HepG2 (cell line): ENCODE data around the gene DERL2. TPM values are rescaled to one million over a fixed set of nuclear protein-coding genes. Genes with fewer than 3 reads are reported as not detected.

Experiments
- ATAC-seq: fragments of 200-7000 bp; cut with Tn5 transposase; 3 replicates; pipeline ENCODE4 v1.9.1; 2020; ENCODE audit warnings: mild to moderate bottlenecking, moderate library complexity
- BruUV-seq: library from RNA; stranded (reverse); fragments of 400-500 nt; replicated peaks from 2 replicates; lab custom pipeline; 2021; lab: Mats Ljungman, UMichigan
- CTCF ChIA-PET: fragments of 300-600 bp; formaldehyde crosslinking; extraction: SDS; loops from one replicate; lab custom pipeline; 2021; ENCODE audit warnings: low total read pairs, inconsistent platforms, low intra/inter-chr PET ratio; lab: Yijun Ruan, JAX
- POLR2A ChIA-PET: fragments of 350-600 bp; sonication (Branson Sonifier 250); formaldehyde crosslinking; loops from one replicate; lab custom pipeline; 2020; ENCODE audit warnings: antibody characterized with exemption, inconsistent platforms; lab: Yijun Ruan, JAX
- DNase-seq: peaks from one replicate; pipeline ENCODE4 v3.0.0-alpha.2; 2015; ENCODE audit warnings: low spot score
- FAIRE-seq: peaks from 3 replicates; lab custom pipeline; 2011; peaks lifted over from hg19 to GRCh38; lab: Jason Lieb, UNC
- H2AFZ ChIP-seq: one replicate; pipeline ENCODE4 v1.6.1; 2011; ENCODE audit warnings: low read length, inconsistent platforms
- H3K27ac ChIP-seq: fragments of 300-600 bp; 3 replicates; pipeline ENCODE4 v1.8.0; 2011; ENCODE audit warnings: mixed run types, mild to moderate bottlenecking, mixed read lengths, low read length, inconsistent platforms; ENCODE audit not compliant: insufficient read depth; ENCODE audit errors: extremely low read length
- H3K27me3 ChIP-seq, 2 experiments: fragments of 200-600 bp in 1 of 2; 2 replicates in 1 of 2; 3 replicates in 1 of 2; pipeline versions ENCODE4 v1.6.0 to v1.8.0; 2011; ENCODE audit warnings: low read length in 2 of 2, mild to moderate bottlenecking in 2 of 2, moderate library complexity in 2 of 2, inconsistent platforms in 1 of 2; ENCODE audit not compliant: insufficient read depth in 2 of 2, control insufficient read depth in 1 of 2
- H3K36me3 ChIP-seq, 2 experiments: fragments of 200-600 bp in 1 of 2; replicated peaks in 1 of 2; 2 replicates in 1 of 2; 3 replicates in 1 of 2; pipeline versions ENCODE4 v1.5.1 to v1.8.0; 2011; ENCODE audit warnings: low read length in 2 of 2, inconsistent platforms in 1 of 2; ENCODE audit not compliant: insufficient read depth in 2 of 2, control insufficient read depth in 1 of 2
- H3K4me1 ChIP-seq: 2 replicates; pipeline ENCODE4 v1.5.1; 2012; ENCODE audit warnings: low read length, inconsistent platforms; ENCODE audit not compliant: insufficient read depth
- H3K4me2 ChIP-seq: 2 replicates; pipeline ENCODE4 v1.6.0; 2011; ENCODE audit warnings: low read depth, low read length, inconsistent platforms
- H3K4me3 ChIP-seq, 3 experiments: fragments of 200-600 bp in 1 of 3; sonication (generic), shearing (Covaris generic) in 1 of 3; replicated peaks in 1 of 3; 2 replicates each; pipeline ENCODE4 v1.5.1; 2011 to 2016; ENCODE audit warnings: low read length in 3 of 3, inconsistent platforms in 2 of 3, low read depth in 2 of 3, mild to moderate bottlenecking in 2 of 3, control low read depth in 1 of 3, mixed read lengths in 1 of 3; ENCODE audit not compliant: insufficient read depth in 1 of 3
- H3K79me2 ChIP-seq: one replicate; pipeline ENCODE4 v1.6.1; 2011; ENCODE audit warnings: low read length, inconsistent platforms; ENCODE audit not compliant: insufficient read depth
- H3K9ac ChIP-seq: 2 replicates; pipeline ENCODE4 v1.6.0; 2011; ENCODE audit warnings: mild to moderate bottlenecking, low read depth, low read length, inconsistent platforms; ENCODE audit not compliant: insufficient read depth
- H3K9me3 ChIP-seq: 2 replicates; pipeline ENCODE4 v1.5.1; 2012; ENCODE audit warnings: mild to moderate bottlenecking, low read length
- H4K20me1 ChIP-seq: 2 replicates; pipeline ENCODE4 v1.6.0; 2011; ENCODE audit warnings: inconsistent platforms, mild to moderate bottlenecking, low read length, moderate library complexity; ENCODE audit not compliant: insufficient read depth
- HOXA7 ChIP-seq: sonication (generic); formaldehyde crosslinking; IDR thresholded peaks from 2 replicates; pipeline ENCODE4 v1.8.1; 2022; ENCODE audit warnings: mild to moderate bottlenecking, missing genetic modification reagents, moderate library complexity
- KLF11 ChIP-seq: IDR thresholded peaks from 2 replicates; pipeline ENCODE4 v1.6.1; 2016; ENCODE audit warnings: missing compliant biosample characterization
- KLF15 ChIP-seq: sonication (generic); formaldehyde crosslinking; IDR thresholded peaks from 2 replicates; pipeline ENCODE4 v1.8.1; 2023; ENCODE audit warnings: borderline replicate concordance, mild to moderate bottlenecking, inconsistent platforms, missing genetic modification reagents, mixed read lengths
- KLF9 ChIP-seq: IDR thresholded peaks from 2 replicates; pipeline ENCODE4 v1.6.1; 2016; ENCODE audit warnings: low read depth
- MAZ ChIP-seq, 2 experiments: sonication (generic) in 1 of 2; formaldehyde crosslinking in 1 of 2; IDR thresholded peaks; 2 replicates each; pipeline versions ENCODE4 v1.5.0 to v1.6.1; 2012 to 2020; ENCODE audit warnings: low read depth in 2 of 2, mild to moderate bottlenecking in 2 of 2, borderline replicate concordance in 1 of 2, improper control_type of control experiment in 1 of 2, low read length in 1 of 2, missing genetic modification reagents in 1 of 2, moderate library complexity in 1 of 2
- RBFOX2 ChIP-seq: fragments of 200-400 bp; formaldehyde crosslinking; IDR thresholded peaks from 2 replicates; pipeline ENCODE4 v1.6.1; 2017; ENCODE audit warnings: low read depth, mild to moderate bottlenecking, low read length
- STAG1 ChIP-seq: sonication (generic); formaldehyde crosslinking; IDR thresholded peaks from 2 replicates; pipeline ENCODE4 v1.4.0; 2020; ENCODE audit warnings: missing genetic modification reagents
- WGBS: methylation state at CpG from one replicate; pipeline ENCODE4 v1.1.6; 2017; ENCODE audit warnings: low lambda C conversion rate; 5-methylcytosine and 5-hydroxymethylcytosine counted together
- in situ Hi-C: cut with HindIII; loops from 2 replicates; pipeline ENCODE4 v1.10.0; 2017; ENCODE audit warnings: low pct_unique_long_range_greater_than_20kb; ENCODE audit not compliant: extremely low pct_ligation_motif_present
- intact Hi-C: fragments of 100-400 bp; cut with micrococcal nuclease; formaldehyde crosslinking; loops from one replicate; pipeline ENCODE4 v1.10.0; 2022; ENCODE audit not compliant: unreplicated experiment
- polyA plus RNA-seq, 8 experiments: library from polyadenylated mRNA; depleted of rRNA in 3 of 8; stranded (reverse) in 7 of 8; unstranded in 1 of 8; fragments of >200 nt; fragmentation: Illumina TruSeq in 4 of 8; extraction: Trizol in 4 of 8; gene quantifications; 2 replicates each; pipeline versions ENCODE4 v1.2.1 to v1.2.3, GENCODE V29; 2011 to 2016; ENCODE audit warnings: low read depth in 4 of 8, missing spikeins in 1 of 8, mixed read lengths in 1 of 8; ENCODE audit not compliant: insufficient read depth in 1 of 8
- total RNA-seq, 5 experiments: library from RNA; depleted of rRNA; stranded (reverse); fragments of >200 nt; fragmentation: Illumina TruSeq; extraction: Trizol; gene quantifications; 2 replicates each; pipeline ENCODE4 v1.2.3, GENCODE V29; 2016; ENCODE audit warnings: low read depth in 1 of 5
- TF ChIP-seq, protein P1 (sequence below): sonication (generic); formaldehyde crosslinking; IDR thresholded peaks from 2 replicates; pipeline ENCODE4 v1.8.0; 2022; ENCODE audit warnings: low read depth, missing genetic modification reagents
- TF ChIP-seq, protein P2 (sequence below): sonication (generic); formaldehyde crosslinking; IDR thresholded peaks from 2 replicates; pipeline ENCODE4 v1.4.0; 2020; ENCODE audit warnings: missing genetic modification reagents

The DERL2 gene
- total and polyA plus RNA-seq, 2 of the 13 experiments (the other 11 are each of a cell fraction or from before 2014, with no cell fraction given) = 59.3 to 65.2 TPM

DNA sequence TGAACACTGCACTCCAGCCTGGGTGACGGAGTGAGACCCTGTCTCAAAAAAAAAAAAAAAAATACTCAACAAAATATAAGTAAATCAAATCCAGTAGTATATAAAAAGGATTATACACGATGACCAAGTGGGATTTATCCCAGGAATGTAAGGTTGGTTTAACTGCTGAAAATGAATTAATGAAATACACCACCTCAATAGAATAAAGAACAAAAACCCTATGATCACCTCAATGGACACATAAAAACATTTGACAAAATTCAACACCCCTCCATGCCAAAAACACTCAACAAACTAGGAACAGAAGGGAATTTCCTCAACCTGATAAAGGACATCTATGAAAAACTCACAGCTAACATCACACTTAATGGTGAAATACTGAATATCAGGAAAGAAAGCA lies 7.0 kb upstream of the DERL2 start (continued):
- TF ChIP-seq HOXA7 (CRISPR knock-in tag) = no peak

DNA sequence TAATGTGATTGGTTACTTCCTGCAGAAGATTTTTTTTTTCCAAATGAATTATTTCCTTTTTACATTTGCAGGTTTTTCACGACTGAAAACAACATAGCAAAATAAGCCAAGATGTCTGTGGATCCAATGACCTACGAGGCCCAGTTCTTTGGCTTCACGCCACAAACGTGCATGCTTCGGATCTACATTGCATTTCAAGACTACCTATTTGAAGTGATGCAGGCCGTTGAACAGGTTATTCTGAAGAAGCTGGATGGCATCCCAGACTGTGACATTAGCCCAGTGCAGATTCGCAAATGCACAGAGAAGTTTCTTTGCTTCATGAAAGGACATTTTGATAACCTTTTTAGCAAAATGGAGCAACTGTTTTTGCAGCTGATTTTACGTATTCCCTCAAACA lies 2.8 kb upstream of the DERL2 start:
- Histone ChIP-seq H3K4me2 (no peak overlapping the region), H2AFZ (no peak overlapping the region), H4K20me1 (no peaks in the 10 kb centered on the region), H3K79me2 (peaks cover 39% of the 10 kb centered on the region), H3K9ac (no peak overlapping the region), H3K9me3 (no peaks in the 10 kb centered on the region), H3K36me3 (peaks cover 8 to 29% of the 10 kb centered on the region in 2 experiments), H3K4me3 (no peak overlapping the region), H3K27ac (no peak overlapping the region), H3K4me1 (peaks cover 26% of the 10 kb centered on the region), H3K27me3 (peaks cover 0 to 3% of the 10 kb centered on the region in 2 experiments; a peak in 1 of 5 replicates)
- WGBS = 93% methylated on average over 8 of the region's 8 CpGs
- DNase-seq (no peak), FAIRE-seq (no peak), ATAC-seq (no peak)
- no peak for TF ChIP-seq KLF9 (CRISPR knock-in tag)
- TF ChIP-seq RBFOX2 = 0 out of 2 replicates have a peak, but pooled peaks have one; percentile 13
- TF ChIP-seq STAG1 (CRISPR knock-in tag) = no peak
- no peak for TF ChIP-seq KLF15 (CRISPR knock-in tag)
- TF ChIP-seq KLF11 (CRISPR knock-in tag) = no peak
- TF ChIP-seq, protein P1, sequence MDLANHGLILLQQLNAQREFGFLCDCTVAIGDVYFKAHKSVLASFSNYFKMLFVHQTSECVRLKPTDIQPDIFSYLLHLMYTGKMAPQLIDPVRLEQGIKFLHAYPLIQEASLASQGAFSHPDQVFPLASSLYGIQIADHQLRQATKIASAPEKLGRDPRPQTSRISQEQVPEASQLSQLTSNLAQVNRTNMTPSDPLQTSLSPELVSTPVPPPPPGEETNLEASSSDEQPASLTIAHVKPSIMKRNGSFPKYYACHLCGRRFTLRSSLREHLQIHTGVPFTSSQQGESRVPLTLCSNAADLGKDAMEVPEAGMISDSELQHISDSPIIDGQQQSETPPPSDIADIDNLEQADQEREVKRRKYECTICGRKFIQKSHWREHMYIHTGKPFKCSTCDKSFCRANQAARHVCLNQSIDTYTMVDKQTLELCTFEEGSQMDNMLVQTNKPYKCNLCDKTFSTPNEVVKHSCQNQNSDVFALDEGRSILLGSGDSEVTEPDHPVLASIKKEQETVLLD = no peak
- TF ChIP-seq MAZ (IDR thresholded peaks at IDR 0.05; ENCODE audit: borderline replicate concordance, low read depth, low read length) = no peak
- TF ChIP-seq MAZ (CRISPR knock-in tag; IDR thresholded peaks at IDR 0.05; ENCODE audit: low read depth) = no peak
- TF ChIP-seq, protein P2, sequence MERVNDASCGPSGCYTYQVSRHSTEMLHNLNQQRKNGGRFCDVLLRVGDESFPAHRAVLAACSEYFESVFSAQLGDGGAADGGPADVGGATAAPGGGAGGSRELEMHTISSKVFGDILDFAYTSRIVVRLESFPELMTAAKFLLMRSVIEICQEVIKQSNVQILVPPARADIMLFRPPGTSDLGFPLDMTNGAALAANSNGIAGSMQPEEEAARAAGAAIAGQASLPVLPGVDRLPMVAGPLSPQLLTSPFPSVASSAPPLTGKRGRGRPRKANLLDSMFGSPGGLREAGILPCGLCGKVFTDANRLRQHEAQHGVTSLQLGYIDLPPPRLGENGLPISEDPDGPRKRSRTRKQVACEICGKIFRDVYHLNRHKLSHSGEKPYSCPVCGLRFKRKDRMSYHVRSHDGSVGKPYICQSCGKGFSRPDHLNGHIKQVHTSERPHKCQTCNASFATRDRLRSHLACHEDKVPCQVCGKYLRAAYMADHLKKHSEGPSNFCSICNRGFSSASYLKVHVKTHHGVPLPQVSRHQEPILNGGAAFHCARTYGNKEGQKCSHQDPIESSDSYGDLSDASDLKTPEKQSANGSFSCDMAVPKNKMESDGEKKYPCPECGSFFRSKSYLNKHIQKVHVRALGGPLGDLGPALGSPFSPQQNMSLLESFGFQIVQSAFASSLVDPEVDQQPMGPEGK = no peak
- CTCF ChIA-PET = no interaction called here
- POLR2A ChIA-PET = interaction anchor here (1.0 kb wide), 1 partner anchor 12 kb away, joined by 3 read pairs; a partner anchor contains a TSS
- intact Hi-C loops (no loop called here), in situ Hi-C loops (no loop called here)
- no TSS peak for BruUV-seq
